GM19463 (cell line): Measurements from ENCODE around the gene BBC3.

Experiments used
- ATAC-seq: cut with Tn5 transposase; IDR thresholded peaks from one replicate; pipeline ENCODE4 v1.9.1; 2021; ENCODE audit warnings: mild to moderate bottlenecking, moderate library complexity; ENCODE audit not compliant: unreplicated experiment

BBC3 gene

GRCh38 chr19:47232422-47233211 lies 1.6 kb upstream of the BBC3 start:
- no peak for ATAC-seq

DNA sequence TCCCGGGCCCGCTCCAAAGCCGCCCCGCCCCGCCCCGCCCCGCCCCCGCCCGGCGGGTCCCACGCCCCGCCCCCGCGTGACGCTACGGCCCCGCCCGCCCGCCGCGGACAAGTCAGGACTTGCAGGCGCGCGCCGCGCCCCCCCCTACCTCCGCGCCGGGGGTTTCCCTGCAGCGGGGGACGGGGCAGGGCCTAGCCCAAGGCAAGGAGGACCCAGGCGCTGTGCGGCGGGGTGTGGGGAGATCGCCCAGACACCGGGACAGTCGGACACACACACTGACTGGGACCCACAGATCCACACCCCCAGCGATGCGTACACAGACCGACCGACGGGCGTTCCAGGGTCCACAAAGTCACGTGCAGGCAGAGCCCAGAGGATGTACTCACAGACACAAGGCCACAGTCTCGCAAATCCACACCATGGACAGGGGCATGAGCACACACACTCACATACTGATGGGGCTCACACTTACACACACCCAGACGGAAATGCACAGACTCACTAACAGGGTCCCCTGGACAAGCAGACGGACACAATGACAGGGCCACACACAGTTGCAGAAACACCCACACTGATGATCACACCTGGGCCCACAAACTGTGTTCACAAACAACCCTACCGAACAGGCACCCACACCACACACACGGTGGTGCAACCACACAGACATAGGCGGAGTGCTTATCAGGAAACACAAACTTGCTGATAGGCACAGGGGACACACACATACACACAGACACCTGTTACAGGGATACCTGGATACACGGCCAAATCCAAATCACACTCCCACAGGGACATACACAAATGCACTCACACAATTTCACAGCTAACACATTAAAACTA lies 436 bp upstream of the BBC3 start:
- peak; percentile 31 for ATAC-seq

GRCh38 chr19:47230054-47230920 lies 712 bp downstream of the BBC3 start:
- no peak for ATAC-seq

GRCh38 chr19:47229676-47230053 lies 1.3 kb downstream of the BBC3 start:
- no peak for ATAC-seq

- no peak for ATAC-seq
Measured at GRCh38 chr19:47228937-47229675, 1.9 kb downstream of the BBC3 start.

DNA sequence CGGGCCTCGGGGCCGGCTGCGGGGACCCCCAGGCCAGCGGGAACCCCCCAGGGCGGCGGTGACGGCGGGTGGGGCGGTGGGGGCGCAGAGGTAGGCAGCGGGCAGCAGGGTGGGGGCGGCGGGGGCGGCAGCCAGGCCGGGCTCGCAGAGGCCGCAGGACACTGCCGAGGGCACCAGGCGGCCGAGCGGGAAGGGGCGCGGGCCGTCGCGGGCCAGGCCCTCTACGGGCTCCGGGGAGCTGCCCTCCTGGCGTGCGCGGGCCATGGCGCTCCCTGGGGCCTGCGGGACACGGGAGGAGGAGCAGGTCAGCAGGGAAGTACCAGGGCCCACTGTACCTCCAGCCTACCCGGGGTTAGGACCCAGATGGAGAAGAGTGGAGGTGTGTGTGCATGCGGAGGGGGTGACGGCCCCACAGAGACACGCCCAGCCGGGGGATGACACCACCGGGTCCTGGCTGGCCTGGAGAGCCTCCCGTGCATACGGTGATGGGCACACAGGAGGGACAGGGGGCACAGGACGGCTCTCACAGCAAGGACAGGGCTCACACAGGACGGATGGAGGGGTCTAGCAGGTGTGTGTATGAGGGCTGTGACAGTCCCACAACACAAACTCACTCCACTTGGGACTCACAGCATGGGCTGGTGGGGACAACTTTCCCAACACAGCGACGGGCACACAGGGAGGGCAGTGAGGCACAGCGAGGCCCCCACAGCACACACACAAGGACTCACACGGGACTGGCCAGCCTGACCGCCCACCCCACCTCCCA lies 2.6 kb downstream of the BBC3 start:
- ATAC-seq = no peak

GRCh38 chr19:47227352-47228167 lies 3.4 kb downstream of the BBC3 start:
- no peak for ATAC-seq

DNA sequence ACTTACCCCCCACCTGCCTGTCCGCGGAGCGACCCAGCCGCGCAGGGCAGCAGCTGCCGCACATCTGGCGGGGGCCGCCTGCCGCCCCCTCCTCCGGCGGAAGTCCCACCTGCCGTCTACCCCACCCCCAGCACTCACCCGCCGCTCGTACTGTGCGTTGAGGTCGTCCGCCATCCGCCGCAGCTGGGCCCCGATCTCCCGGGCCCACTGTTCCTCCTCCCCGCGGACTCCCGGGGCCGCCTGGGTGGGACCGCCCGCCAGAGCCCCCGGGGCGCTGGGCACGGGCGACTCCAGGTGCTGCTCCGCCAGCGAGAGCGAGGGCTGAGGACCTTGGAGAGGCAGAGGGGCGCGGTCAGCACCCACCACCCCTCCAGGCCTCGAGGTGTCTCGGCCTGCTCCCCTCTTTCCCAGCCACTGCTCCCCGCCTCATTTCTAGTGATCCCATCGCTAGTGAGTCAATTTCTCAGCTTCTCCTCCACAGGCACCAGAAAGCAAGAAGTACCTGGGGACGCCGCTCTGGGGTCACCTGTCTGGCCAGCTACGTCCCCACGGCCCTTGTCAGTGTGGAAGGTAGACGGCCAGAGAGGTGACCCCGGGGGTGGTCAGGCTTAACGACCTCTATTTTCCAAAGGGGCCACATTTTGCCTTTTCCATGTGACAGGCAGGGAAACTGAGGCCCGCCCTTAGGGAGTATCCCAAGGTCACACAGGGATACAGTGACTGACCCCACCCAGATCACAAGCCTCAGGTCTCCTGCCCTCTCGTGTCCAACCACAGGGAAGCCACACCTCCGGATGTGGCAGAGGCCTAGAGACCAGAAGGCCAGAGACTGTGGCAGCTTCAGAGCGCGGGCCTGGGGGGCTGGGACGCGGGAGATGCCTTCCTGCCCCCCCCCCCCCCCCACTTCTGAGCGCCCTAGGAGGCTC lies 4.3 kb downstream of the BBC3 start:
- peak; percentile 9 for ATAC-seq

- peak; percentile 36 for ATAC-seq
Measured at GRCh38 chr19:47225746-47226425, 5.1 kb downstream of the BBC3 start.

DNA sequence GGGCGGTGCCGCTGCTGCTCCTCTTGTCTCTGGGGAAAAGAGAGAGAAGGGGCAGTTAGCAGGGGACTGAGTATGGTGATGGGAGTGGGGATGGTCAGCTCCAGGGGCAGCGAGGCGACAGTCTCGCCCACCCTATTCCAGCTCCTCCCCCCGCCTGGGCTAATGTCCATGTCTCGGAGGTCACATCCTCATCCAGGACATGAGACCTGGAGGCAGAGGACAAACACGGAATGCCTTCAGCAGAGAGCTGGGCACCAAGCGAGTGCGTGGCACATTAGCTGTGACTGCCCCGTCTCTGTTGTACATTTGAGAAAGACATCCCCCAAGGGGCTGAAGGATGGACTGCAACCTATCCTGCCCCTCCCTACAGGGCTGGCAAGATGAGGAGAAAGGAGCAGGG lies 9.1 kb downstream of the BBC3 start:
- ATAC-seq = no peak

DNA sequence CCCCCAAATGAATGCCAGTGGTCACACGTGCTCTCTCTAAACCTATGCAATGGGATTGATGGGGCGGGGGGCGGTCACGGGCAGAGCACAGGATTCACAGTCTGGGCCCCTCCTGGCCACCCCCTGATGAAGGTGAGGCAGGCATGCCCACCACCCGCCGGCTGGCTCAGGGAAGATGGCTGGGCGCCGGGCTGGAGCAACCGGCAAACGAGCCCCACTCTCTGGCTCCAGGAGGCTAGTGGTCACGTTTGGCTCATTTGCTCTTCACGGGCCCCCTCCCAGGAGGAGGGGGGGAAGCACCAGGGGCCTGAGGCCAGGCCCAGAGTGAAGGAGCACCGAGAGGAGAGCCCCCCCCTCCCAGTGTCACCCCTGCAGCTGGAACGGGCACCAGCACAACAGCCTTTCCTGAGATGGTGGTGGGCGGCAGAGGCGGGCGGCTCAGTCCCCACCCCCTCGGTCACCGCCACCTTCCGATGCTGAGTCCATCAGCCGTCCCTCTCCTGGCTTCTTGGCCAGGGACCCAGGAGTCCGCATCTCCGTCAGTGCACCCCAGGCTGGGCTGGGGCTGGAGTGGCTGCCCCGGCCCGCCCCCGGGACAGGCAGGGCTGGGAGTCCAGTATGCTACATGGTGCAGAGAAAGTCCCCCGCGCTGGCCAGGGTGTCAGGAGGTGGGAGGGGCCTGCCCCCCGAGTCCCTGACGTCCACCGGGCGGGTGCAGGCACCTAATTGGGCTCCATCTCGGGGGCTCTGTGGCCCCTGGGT lies 9.7 kb downstream of the BBC3 start:
- no peak for ATAC-seq

- no peak for ATAC-seq
Measured at GRCh38 chr19:47215581-47215980, 15.4 kb downstream of the BBC3 start.

DNA sequence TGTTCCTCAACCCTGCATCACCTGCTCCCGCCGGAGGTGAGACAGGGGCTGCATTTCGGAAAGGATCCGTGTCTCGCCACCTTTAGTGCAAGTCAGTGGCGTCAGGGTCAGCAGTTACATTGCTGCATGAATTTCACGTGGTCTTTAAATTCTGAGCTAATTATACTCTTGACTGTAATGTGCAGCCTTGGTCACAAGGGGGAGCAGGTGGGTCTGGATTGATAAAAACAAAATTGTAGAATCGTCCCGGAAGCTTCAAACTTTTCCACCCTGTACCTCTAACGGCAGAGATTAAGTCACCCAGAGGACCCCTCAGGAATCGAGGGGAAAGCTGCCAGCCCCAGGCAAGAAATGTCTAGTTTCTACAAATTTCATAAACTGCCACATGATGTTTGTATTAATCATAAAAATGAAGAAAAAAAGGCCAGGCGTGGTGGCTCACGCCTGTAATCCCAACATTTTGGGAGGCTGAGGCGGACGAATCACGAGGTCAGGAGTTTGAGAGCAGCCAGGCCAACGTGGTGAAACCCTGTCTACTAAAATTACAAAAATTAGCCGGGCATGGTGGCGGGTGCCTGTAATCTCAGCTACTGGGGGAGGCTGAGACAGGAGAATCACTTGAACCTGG lies 20.2 kb downstream of the BBC3 start:
- no peak for ATAC-seq

DNA sequence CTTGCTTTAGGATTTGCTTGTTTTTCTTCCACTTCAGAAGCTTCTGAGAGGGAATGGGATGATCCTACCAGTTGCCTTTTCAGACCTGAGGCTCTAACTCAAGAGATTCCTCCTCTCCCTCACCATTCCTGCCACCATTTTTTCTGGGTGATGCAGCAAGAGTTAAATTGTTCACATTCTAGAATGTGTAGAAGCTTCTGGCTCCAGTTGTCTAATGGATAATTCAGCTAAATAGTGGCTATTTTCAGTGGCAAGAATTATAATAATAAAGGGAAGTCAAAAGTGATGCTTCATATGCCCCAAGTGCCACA lies 20.9 kb downstream of the BBC3 start:
- ATAC-seq = no peak

DNA sequence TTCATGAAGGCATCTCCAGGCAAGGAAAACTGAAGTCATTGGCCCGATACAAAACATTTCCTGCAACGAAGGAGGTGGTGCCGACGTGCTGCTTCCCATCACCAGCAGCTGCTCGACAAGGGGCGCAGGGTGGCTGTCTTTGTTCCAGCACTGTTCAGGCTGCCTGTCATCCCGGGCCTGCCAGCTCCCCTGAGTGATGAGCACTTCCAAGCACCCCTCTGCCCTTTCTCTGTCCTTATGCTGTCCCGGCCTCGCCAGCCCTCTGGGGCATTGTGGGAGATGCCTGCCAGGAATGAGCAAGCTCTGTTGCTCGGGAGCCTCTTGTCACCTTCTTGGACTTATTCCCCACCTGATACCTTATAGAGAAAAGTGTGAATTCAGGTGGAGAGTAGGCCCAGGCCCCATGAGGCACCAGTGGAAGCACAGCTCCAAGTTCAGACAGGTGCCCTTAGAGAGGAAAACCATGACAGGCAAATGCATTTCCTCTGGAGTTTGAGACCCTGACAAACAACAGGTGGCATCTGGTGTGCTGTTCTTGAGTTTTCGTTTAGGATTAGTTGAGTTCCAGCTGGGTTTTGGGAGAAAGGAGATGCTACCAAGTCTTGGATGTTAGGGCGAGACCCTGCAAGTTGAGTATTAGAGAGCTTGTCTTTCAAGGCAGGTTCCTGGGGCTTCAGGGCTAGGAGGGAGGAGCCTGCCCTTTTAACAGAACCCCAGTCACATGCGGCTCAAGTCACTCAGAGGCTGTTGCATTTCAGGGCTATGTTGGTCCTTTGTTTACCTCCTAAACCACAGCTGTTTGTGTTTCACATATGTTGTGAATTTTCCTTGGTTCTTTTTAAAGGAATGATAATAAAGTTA lies 21.4 kb downstream of the BBC3 start:
- ATAC-seq = no peak
